GM21515 (cell line): ENCODE measurements around the gene SRM.
"Not testable (repeated sequence)": the region's sequence is repeated elsewhere in the genome, so short reads cannot be mapped to it uniquely, and the experiment has no call there.

Source experiments
- ATAC-seq: cut with Tn5 transposase; IDR thresholded peaks from one replicate; pipeline ENCODE4 v1.9.1; 2021; ENCODE audit not compliant: unreplicated experiment

SRM gene

GRCh38 chr1:11045428-11046269 lies 14.2 kb downstream of the SRM start:
- ATAC-seq = no peak

GRCh38 chr1:11044849-11045427 lies 14.9 kb downstream of the SRM start:
- no peak for ATAC-seq

- no peak for ATAC-seq
Measured at GRCh38 chr1:11044086-11044848, 15.6 kb downstream of the SRM start.

- no peak for ATAC-seq
Measured at GRCh38 chr1:11042995-11043874, 16.6 kb downstream of the SRM start.

GRCh38 chr1:11042065-11042464 lies 17.8 kb downstream of the SRM start:
- no peak for ATAC-seq

GRCh38 chr1:11041048-11041447 lies 18.8 kb downstream of the SRM start:
- ATAC-seq = no peak

- not testable (repeated sequence) for ATAC-seq
Measured at GRCh38 chr1:11040105-11040429, 19.8 kb downstream of the SRM start.

- ATAC-seq = no peak
Measured at GRCh38 chr1:11039351-11040104, 20.3 kb downstream of the SRM start.

- ATAC-seq = peak; percentile 64
Measured at GRCh38 chr1:11037740-11038182, 22.1 kb downstream of the SRM start.

GRCh38 chr1:11037019-11037739 lies 22.6 kb downstream of the SRM start:
- ATAC-seq = not testable (repeated sequence)

- no peak for ATAC-seq
Measured at GRCh38 chr1:11031624-11032262, 28.1 kb downstream of the SRM start.

- no peak for ATAC-seq
Measured at GRCh38 chr1:11030865-11031264, 29.0 kb downstream of the SRM start.

GRCh38 chr1:11028018-11028417 lies 31.8 kb downstream of the SRM start:
- ATAC-seq = no peak

- ATAC-seq = no peak
Measured at GRCh38 chr1:11027316-11027715, 32.5 kb downstream of the SRM start.

- no peak for ATAC-seq
Measured at GRCh38 chr1:11026903-11027302, 32.9 kb downstream of the SRM start.

GRCh38 chr1:11026052-11026451 lies 33.8 kb downstream of the SRM start:
- ATAC-seq = no peak

- ATAC-seq = no peak
Measured at GRCh38 chr1:11025618-11026017, 34.2 kb downstream of the SRM start.

GRCh38 chr1:11024874-11025203 lies 35.0 kb downstream of the SRM start:
- ATAC-seq = no peak

- ATAC-seq = no peak
Measured at GRCh38 chr1:11024154-11024873, 35.5 kb downstream of the SRM start.
